NCI-H2196 treated with DMSO at 0.1 percent for 48 hours (cell line): Measurements from ENCODE around the gene NMNAT3.

Source experiments
- DNase-seq: peaks from one replicate; lab custom pipeline; 2025; ENCODE audit not compliant: unreplicated experiment; lab: John Stamatoyannopoulos, UW

Gene NMNAT3

DNA sequence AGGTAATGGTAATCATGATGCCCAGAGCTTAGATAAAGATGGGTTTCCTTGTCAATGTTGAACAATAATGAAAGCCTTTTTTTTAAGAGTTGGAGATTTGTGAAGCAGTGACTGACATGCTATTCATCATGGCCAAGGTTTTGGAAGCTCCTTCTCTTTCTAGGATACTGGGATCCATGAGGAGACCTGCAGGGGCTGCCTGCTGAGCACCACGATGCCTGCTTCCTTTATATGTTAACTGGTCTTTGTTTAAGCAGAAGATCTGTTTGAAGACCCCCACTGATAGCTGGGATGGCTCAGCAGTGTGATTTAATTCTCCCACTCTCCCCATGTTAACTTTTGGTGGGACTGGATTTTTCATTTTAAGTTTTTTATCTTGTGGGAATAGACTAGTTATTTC, 154.1 kb downstream of the NMNAT3 start:
- no peak for DNase-seq

GRCh38 chr3:139523166-139523565, 154.6 kb downstream of the NMNAT3 start:
- DNase-seq: no peak

DNA sequence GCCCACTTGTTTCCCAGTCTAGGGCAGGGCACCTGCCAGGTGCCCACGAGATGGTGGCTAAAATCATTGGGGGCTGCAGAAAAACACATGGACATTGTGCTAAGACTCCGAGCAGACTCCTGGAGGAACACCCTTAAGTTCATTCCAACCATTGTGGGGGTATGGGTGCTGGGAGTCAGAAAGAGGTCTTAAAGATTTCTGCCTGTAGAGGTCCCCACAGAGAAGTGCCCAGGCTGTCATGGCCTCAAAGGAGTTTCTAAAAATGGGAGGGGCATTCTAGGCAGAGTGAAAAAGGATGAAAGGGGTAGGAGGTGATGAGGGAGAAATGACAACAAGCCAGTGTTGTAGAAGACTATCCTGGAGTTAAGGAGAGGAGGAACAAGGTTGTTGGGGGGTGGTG, 155.4 kb downstream of the NMNAT3 start:
- no peak for DNase-seq

DNA sequence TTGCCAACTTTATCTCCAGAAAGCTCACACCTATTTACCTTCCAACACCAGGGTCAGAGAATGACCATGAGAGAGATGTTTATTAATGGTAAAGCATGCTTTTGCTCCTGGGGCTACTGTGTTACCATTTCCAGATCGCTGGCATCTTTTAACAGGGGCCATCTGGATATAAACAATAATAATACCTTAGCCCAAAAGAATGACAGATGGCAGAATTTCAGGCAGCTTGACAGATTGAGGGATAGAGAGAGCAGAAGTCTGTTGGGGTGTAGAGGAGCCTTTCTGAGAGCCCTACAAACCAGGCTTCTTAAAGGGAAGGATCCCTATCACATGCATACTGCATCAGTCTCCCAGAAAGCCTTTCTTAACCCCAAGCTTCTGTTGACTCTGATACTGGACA, 156.0 kb downstream of the NMNAT3 start:
- DNase-seq: no peak

GRCh38 chr3:139521144-139521543, 156.6 kb downstream of the NMNAT3 start:
- no peak for DNase-seq

- no peak for DNase-seq
Measured at GRCh38 chr3:139519998-139520737, 157.6 kb downstream of the NMNAT3 start.

GRCh38 chr3:139518926-139519842, 158.6 kb downstream of the NMNAT3 start:
- no peak for DNase-seq

GRCh38 chr3:139518306-139518705, 159.5 kb downstream of the NMNAT3 start:
- DNase-seq: no peak

DNA sequence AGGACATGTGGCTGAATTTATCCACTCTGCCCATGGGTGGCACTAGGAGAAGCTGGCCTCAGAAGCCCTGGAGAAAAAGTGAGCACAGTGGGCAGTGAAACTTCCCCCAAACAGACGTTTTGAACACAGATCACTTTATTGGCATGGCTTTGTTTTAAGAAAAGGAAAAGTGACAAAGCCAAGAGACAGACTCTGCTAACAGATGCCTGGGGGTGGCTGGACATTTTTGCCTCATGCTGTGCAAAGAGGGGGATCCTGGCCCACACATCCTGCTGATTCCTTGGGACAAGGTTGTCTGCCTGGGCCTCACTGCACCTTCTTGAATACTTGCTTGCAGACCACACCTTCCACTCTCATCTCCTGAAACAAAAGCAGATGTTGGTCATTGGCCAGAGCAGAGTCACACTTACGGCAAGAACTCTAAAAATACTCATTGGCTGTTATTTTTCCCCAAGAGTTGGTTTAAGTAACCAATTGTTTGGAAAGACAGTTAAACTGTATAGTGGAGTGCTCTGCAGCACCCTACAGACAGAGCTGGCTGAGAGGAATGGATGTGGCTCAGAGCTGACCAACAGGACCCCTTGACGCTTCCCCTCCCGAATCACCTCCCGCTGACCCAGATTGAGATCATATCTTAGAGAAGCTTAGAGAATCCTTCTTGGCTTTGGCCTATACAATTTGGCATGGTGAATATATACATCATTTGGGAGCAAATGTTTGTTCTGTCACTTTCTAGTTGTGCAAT, 160.3 kb downstream of the NMNAT3 start:
- DNase-seq: no peak

DNA sequence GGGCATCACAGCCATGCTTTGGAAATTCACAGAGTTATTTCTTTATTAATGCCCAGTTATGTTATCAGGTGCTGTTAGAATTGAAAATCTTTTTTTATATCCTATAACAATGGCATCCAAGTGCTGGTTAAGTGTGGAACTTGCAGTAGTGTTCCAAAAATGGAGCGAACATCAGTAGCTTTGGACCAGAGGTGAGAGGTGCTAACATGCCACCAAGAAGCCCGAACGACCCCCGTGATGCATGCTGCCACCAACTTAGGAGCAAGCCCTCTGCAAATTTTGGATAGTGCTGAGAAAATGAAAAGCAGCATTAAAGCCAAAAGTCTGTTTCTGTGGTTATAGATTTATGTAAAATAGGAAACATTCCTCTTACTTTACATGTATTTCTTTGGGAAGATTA, 163.0 kb downstream of the NMNAT3 start:
- no peak for DNase-seq
